ENCODE measurements around the gene RCN2. TPM values are rescaled to one million over a fixed set of nuclear protein-coding genes. Genes with fewer than 3 reads are reported as not detected.

Gene RCN2
- total RNA-seq, 1 donor: 59.9 TPM

DNA sequence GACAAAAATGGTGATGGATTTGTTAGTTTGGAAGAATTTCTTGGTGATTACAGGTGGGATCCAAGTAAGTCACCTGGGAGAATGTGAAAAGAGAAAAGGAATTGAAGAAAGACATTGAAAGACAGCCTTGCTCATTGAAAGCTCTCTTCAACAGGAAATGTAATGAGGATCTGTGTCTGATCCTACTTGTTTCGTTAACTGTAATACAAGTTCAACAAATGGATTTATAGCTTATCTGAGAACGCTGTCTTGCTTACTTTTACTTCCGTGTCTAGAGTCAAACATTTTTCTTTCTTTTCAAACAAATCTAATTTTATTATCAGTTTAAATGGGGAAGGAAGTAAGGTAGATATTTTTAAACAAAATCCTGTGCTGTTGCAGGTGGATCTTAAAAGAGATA, 15.9 kb downstream of the RCN2 start:
- TF ChIP-seq, protein P1, sequence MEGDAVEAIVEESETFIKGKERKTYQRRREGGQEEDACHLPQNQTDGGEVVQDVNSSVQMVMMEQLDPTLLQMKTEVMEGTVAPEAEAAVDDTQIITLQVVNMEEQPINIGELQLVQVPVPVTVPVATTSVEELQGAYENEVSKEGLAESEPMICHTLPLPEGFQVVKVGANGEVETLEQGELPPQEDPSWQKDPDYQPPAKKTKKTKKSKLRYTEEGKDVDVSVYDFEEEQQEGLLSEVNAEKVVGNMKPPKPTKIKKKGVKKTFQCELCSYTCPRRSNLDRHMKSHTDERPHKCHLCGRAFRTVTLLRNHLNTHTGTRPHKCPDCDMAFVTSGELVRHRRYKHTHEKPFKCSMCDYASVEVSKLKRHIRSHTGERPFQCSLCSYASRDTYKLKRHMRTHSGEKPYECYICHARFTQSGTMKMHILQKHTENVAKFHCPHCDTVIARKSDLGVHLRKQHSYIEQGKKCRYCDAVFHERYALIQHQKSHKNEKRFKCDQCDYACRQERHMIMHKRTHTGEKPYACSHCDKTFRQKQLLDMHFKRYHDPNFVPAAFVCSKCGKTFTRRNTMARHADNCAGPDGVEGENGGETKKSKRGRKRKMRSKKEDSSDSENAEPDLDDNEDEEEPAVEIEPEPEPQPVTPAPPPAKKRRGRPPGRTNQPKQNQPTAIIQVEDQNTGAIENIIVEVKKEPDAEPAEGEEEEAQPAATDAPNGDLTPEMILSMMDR (IDR thresholded peaks at IDR 0.05; ENCODE audit: insufficient read depth, low read length): no peak
- DNase-seq (ENCODE audit: low read depth): no peak
- H3K4me3 ChIP-seq (ENCODE audit: low read depth, low read length): no peak overlapping the region

DNA sequence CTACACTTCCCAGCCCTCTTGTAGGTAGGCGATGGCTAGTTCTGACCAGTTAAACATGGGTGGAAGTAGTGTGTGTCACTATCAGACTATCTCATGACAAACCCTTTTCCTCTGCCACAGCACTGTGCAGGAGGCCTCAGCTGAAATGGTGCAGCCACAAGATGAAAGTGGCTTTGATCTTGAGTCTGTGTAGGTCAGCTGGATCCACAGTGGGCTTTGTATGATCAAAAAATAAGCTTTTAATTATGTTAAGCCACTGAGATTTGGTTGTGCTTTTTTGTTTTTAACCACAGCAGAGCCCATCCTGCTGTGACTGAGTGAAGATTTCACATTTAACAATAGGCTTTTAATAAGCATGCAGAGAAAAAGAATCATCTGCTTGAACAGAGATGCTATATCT, 19.7 kb downstream of the RCN2 start:
- DNase-seq (ENCODE audit: low read depth): no peak

DNA sequence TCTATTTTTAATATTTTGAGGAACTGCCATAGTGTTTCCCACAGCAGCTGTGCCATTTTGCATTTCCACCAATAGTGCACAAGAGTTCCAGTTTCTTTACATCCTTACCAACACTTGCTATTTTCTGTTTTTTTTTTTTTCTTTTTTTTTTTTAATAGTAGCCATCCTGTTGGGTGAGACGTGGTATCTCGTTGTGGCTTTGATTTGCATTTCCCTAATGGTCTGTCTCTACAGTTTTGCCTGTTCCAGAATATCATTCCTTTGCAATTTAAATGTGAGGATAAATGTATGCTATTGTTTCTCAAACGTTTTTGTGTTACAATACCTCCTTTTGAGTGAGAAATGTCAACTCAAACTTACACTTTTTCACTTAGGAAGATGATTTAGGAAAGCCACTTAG, 22.4 kb downstream of the RCN2 start:
- no peak overlapping the region for H3K4me3 ChIP-seq (ENCODE audit: low read depth, low read length)
- no peak for DNase-seq (ENCODE audit: low read depth)
- TF ChIP-seq, protein P1 (IDR thresholded peaks at IDR 0.05; ENCODE audit: insufficient read depth, low read length): no peak

More for the DNA sequence above, 19.7 kb downstream of the RCN2 start:
- TF ChIP-seq, protein P1 (IDR thresholded peaks at IDR 0.05; ENCODE audit: insufficient read depth, low read length): no peak
- H3K4me3 ChIP-seq (ENCODE audit: low read depth, low read length): no peak overlapping the region

DNA sequence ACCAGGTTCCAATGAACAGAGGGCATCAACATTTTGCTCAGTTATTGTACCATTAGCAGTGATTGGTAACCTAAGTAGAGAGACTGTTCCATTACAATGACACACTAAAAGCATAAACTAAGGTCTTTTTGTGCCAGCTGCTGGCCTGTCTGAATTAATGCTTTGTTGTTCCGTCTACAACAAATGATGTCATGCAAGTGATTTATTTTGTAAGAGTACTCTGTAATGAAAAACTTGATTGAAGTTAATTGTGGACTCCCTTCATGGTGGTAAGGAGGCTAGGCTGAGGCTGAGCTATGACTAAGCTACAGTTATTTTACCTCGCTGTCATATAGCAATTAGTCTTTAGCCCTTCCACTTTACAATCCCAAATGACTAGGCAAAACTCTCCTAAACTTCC, 23.2 kb downstream of the RCN2 start:
- no peak overlapping the region for H3K4me3 ChIP-seq (ENCODE audit: low read depth, low read length)
- TF ChIP-seq, protein P1 (IDR thresholded peaks at IDR 0.05; ENCODE audit: insufficient read depth, low read length): no peak
- DNase-seq (ENCODE audit: low read depth): no peak

DNA sequence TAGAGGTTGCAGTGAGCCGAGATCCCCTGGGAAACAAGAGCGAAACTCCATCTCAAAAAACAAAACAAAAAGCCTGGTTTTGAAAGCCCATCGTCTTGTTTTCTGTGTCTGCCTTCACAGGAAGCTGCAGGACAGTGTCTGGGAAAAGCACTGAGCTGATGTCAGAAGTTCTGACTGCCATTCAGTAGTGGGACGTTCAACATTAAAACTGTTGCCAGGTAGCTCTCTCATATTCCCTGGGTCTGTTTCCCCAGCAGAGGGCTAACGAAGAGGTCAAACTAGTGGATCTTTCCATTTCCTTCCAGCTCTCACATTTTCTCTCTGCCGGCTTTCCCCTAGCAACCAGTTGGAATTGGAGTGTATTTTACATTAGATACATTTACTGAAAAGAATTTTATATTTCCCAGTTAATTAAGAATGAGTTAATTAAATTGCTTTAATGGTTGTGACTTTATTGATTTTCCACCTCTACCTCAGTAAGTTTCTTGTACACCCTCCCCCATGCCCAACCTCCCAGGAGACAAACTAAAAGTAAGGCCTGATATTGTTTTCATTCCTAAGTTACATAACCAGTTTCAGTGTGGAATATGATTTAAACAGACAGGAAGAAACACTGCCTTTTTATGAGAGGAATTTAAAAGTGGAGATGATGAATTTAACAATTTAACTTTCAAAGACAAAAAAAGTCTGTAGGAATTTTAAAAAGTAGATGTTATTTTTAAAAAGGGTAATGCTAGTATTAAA, 29.9 kb downstream of the RCN2 start:
- TF ChIP-seq, protein P1 (IDR thresholded peaks at IDR 0.05; ENCODE audit: insufficient read depth, low read length): no peak
- no peak overlapping the region for H3K4me3 ChIP-seq (ENCODE audit: low read depth, low read length)
- DNase-seq (ENCODE audit: low read depth): no peak

DNA sequence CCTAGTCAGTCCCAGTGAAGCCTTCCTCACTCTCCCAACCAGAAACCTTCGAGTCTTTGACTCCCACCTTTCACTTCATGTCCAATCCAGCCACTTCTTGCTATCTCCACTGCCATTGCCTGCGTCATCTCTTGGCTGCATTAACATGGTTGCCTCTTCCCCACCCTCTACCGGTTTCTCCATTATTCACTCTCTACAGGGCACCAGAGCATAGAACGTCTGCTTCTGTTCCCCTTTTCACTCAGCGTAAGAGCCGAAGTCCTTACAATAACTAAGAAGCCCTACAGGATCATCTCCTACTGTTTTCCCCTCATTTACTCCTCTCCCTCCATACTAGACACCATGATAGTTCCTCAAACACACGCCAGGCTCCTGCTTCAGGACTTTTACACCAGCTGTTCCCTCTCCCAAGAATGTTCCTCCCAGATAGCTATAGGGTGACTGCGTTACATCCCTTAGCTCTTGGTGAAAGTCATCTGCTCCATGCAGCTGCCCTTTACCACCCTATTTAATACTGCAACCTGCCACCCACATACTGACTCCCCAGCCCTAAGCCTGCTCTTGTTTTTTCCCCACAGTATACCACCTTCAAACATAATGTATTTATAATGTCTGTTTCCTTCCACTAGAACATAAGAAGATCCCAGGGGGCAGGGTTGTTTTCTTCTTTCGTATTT, 30.9 kb downstream of the RCN2 start:
- TF ChIP-seq, protein P1 (IDR thresholded peaks at IDR 0.05; ENCODE audit: insufficient read depth, low read length): no peak

More for the DNA sequence above, 30.9 kb downstream of the RCN2 start:
- H3K4me3 ChIP-seq (ENCODE audit: low read depth, low read length): no peak overlapping the region
- DNase-seq (ENCODE audit: low read depth): no peak

Measured in fibroblast of the aortic adventitia (primary cell).